ENCODE data around the gene KDF1.

DNA sequence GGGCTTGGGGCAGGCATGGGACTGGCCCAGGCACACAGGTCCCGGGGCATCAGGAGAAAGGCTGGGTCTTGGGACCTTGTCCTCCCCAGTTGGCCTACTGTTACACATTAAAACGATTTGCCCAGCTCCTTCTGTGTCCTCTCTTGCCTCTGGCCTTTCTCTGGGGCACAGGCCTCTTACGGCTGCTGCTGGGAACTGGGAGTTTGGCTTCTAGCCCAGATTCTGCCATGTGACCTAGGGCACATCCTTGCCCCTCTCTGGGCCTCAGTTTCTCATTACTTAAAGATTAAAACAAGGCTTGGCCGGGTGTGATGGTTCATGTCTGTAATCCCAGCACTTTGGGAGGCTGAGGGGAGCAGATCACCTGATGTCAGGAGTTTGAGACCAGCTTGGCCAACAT is 14.0 kb downstream of the KDF1 start:
- TF ChIP-seq CTCF (IDR thresholded peaks at IDR 0.05; ENCODE audit: insufficient read depth, low read length, poor library complexity, severe bottlenecking) (no peak), EZH2phosphoT487 (conservative IDR thresholded peaks at IDR 0.05; ENCODE audit: low read length) (no peak)
